Ovary (tissue), 9 donors: ENCODE results near the gene PRKCE. TPM values are rescaled to one million over a fixed set of nuclear protein-coding genes. Genes with fewer than 3 reads are reported as not detected.

ENCODE experiments used
- DNase-seq, 5 donors: peaks; one replicate each; pipeline ENCODE4 v3.0.0-alpha.2; 2019 to 2020
- H3K27ac ChIP-seq, 2 donors: fragments of 200-600 bp; one replicate each; pipeline versions ENCODE4 v1.5.1 to v1.8.0; 2019 to 2022
- H3K27me3 ChIP-seq: fragments of 200-600 bp; one replicate; pipeline ENCODE4 v1.8.0; 2022
- H3K36me3 ChIP-seq: fragments of 200-600 bp; sonication (generic); one replicate; pipeline ENCODE4 v1.5.1; 2019
- H3K4me1 ChIP-seq: one replicate; pipeline ENCODE4 v1.8.1; 2013; ENCODE audit warnings: mild to moderate bottlenecking, moderate library complexity; ENCODE audit not compliant: insufficient read depth
- H3K4me3 ChIP-seq: fragments of 200-600 bp; sonication (generic); one replicate; pipeline ENCODE4 v1.5.1; 2017
- H3K9me3 ChIP-seq, 2 donors: fragments of 200-600 bp in 1 of 2; sonication (generic) in 1 of 2; one replicate each; pipeline versions ENCODE4 v1.5.1 to v1.8.1; 2013 to 2019; ENCODE audit warnings: mild to moderate bottlenecking in 1 of 2, moderate library complexity in 1 of 2
- EP300 ChIP-seq: sonication (generic); formaldehyde crosslinking; IDR thresholded peaks from one replicate; pipeline ENCODE4 v1.6.1; 2017; ENCODE audit warnings: antibody characterized with exemption
- POLR2A ChIP-seq: fragments of 450-650 bp; IDR thresholded peaks from one replicate; pipeline ENCODE4 v1.6.1; 2017; ENCODE audit warnings: antibody characterized with exemption, mild to moderate bottlenecking, moderate library complexity
- WGBS, 3 donors: extraction: QIAGEN DNeasy Blood & Tissue Kit in 1 of 3; methylation state at CpG; one replicate each; pipeline versions ENCODE4 v1.1.5 to v1.1.7; 2013 to 2017; 5-methylcytosine and 5-hydroxymethylcytosine counted together
- intact Hi-C, 4 donors: fragments of 100-400 bp; cut with DNase I; formaldehyde crosslinking; loops; one replicate each; pipeline versions ENCODE4 v1.11.0 to v1.15.1; 2022 to 2023
- polyA plus RNA-seq, 2 donors: library from polyadenylated mRNA; stranded (reverse); fragments of 200-250 nt in 1 of 2; fragments of 350-450 nt in 1 of 2; fragmentation: Illumina TruSeq in 1 of 2; extraction: RNeasy Lipid Tissue Mini Kit (QIAGEN cat#74804) in 1 of 2; gene quantifications; one replicate each; pipeline ENCODE4 v1.2.3, GENCODE V29; 2013 to 2014
- total RNA-seq, 7 donors: library from RNA; depleted of rRNA in 2 of 7; stranded (reverse); fragments of >200 nt in 2 of 7; fragmentation: NEBNext Ultra II Directional in 3 of 7; extraction: Animal tissue kit (Norgen Biotek cat#: 25700) in 3 of 7; gene quantifications; one replicate each; pipeline versions ENCODE4 v1.1.0 to v1.2.4, GENCODE V29; 2016 to 2023
- TF ChIP-seq, protein P1 (sequence below), 3 donors: fragments of 450-650 bp in 2 of 3; fragments of 200-600 bp in 1 of 3; IDR thresholded peaks; one replicate each; pipeline versions ENCODE4 v1.5.1 to v1.8.0; 2016 to 2022; ENCODE audit warnings: antibody characterized with exemption in 3 of 3, mild to moderate bottlenecking in 1 of 3
- donor health status: DM: no; HTN: no; CAD: no; lungs with moderate emphysema.
- donor health status: DM: no; HTN: no; CAD: no.
- donor health status: Bipolar disorder and iron deficiency.
- donor health status: DM: yes; HTN: yes; CAD: no.
- donor health status: DM: no; HTN: no; CAD: no.
- donor health status: DM: yes; HTN: yes; CAD: no.

PRKCE gene
- total and polyA plus RNA-seq, 9 donors = 3.1 to 22.8 (median 12.8) TPM

DNA sequence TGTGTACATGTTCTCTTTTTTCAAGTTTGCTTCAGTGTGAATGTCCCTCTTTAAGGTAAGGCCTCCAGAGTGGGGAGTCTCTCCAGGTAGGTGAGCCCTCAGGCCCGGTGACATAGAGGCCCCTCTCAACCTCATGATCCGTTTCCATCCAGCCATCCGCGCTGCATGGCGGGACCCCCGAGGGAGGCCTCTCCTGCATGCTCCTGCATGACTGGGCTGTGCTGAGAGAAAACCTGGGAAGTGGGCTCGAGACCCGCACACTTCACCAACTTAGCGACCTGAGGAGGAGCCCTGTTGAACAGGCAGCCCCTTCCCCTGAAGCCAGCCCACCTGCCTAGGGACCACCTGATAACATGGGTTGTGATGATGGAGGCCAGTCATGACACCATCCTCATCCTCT lies 514.4 kb downstream of the PRKCE start:
- DNase-seq = no peak
- intact Hi-C loops = no loop called here
- no peak for TF ChIP-seq EP300
- TF ChIP-seq POLR2A = no peak
- TF ChIP-seq, protein P1, sequence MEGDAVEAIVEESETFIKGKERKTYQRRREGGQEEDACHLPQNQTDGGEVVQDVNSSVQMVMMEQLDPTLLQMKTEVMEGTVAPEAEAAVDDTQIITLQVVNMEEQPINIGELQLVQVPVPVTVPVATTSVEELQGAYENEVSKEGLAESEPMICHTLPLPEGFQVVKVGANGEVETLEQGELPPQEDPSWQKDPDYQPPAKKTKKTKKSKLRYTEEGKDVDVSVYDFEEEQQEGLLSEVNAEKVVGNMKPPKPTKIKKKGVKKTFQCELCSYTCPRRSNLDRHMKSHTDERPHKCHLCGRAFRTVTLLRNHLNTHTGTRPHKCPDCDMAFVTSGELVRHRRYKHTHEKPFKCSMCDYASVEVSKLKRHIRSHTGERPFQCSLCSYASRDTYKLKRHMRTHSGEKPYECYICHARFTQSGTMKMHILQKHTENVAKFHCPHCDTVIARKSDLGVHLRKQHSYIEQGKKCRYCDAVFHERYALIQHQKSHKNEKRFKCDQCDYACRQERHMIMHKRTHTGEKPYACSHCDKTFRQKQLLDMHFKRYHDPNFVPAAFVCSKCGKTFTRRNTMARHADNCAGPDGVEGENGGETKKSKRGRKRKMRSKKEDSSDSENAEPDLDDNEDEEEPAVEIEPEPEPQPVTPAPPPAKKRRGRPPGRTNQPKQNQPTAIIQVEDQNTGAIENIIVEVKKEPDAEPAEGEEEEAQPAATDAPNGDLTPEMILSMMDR (IDR thresholded peaks at IDR 0.05) = no peak
- Histone ChIP-seq H3K9me3 (no peaks in the 10 kb centered on the region), H3K36me3 (no peaks in the 10 kb centered on the region), H3K27ac (no peak overlapping the region), H3K4me3 (no peak overlapping the region), H3K4me1 (peaks cover 11% of the 10 kb centered on the region), H3K27me3 (no peaks in the 10 kb centered on the region)
- 98 to 99% (median 99%) methylated on average over 9 of the region's 9 CpGs for WGBS, 3 donors

DNA sequence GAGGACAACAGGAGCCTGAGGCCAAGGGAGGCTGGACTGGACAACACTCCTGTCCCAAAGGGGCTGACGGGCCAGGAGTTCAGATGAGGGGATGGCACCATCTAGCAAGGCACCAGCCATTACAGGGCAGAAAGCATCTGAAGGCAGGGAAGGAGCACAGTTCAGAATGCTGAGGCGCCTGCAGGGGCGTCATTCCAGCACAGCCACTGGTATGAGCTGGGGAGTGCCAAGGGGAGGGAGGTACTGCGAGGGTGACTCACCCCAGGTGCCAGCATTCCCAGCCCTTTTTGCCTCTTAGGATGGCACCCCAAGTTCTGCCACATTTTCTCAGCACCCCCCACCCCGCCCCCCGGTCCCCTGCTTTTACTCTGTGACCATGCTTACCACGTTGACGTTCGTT lies 515.9 kb downstream of the PRKCE start:
- H3K4me3 ChIP-seq = no peak overlapping the region
- H3K9me3 ChIP-seq = no peaks in the 10 kb centered on the region
- no peak for DNase-seq
- no peaks in the 10 kb centered on the region for H3K27me3 ChIP-seq
- no peaks in the 10 kb centered on the region for H3K36me3 ChIP-seq
- peaks cover 11% of the 10 kb centered on the region for H3K4me1 ChIP-seq
- TF ChIP-seq EP300 (no peak), POLR2A (no peak)
- TF ChIP-seq, protein P1 (IDR thresholded peaks at IDR 0.05) = no peak
- 95 to 98% (median 97%) methylated on average over 9 of the region's 9 CpGs for WGBS, 3 donors
- intact Hi-C loops = no loop called here
- H3K27ac ChIP-seq = no peak overlapping the region

DNA sequence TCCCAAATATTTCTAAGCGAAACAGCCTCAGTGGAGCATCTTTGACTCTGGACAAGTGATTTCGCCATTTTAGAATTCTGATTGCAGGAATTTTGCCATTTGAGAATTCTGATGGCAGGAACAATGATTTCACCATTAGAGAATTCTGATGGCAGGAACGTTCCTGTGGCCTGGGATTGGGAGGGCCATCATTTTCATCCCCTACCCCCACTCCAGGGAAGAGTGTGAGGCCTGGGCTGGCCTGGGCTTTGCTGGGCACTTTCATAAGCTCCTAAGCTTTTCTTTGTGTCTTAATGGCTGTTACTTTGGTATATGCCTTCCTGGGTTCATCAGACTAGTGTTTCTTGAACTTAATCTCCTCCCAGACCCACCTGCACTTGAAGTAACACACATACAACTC lies 516.4 kb downstream of the PRKCE start:
- 87 to 90% (median 87%) methylated on average over 3 of the region's 3 CpGs for WGBS, 3 donors
- Histone ChIP-seq H3K9me3 (no peaks in the 10 kb centered on the region), H3K4me3 (no peak overlapping the region), H3K27ac (no peak overlapping the region), H3K27me3 (no peaks in the 10 kb centered on the region), H3K4me1 (peaks cover 11% of the 10 kb centered on the region), H3K36me3 (no peaks in the 10 kb centered on the region)
- intact Hi-C loops = no loop called here
- TF ChIP-seq EP300 (no peak), POLR2A (no peak)
- TF ChIP-seq, protein P1 (IDR thresholded peaks at IDR 0.05) = no peak
- no peak for DNase-seq

DNA sequence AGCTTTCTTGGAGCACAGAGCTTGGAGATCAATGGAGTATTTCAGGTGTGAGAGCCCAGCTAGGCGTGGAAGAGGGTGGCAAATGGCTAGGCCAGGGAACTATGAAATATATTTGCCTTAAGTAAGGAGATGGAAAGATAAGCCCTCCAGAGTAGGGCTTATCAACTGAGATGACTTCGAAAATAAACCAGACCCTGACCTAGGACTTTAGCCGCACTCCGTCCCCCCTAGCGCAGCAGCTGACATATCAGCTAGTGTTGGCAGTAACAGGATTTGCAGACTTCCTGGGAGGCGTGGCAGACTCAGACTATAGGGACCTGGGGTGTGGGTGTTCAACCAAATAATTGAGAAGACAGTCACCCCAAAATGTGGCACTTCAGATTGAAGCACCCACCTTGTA lies 518.0 kb downstream of the PRKCE start:
- H3K27me3 ChIP-seq = no peaks in the 10 kb centered on the region
- no peaks in the 10 kb centered on the region for H3K36me3 ChIP-seq
- H3K9me3 ChIP-seq = no peaks in the 10 kb centered on the region
- no peak overlapping the region for H3K27ac ChIP-seq
- peaks cover 8% of the 10 kb centered on the region for H3K4me1 ChIP-seq
- TF ChIP-seq POLR2A = no peak
- TF ChIP-seq, protein P1 (IDR thresholded peaks at IDR 0.05) = no peak
- intact Hi-C loops = no loop called here
- WGBS, 3 donors = 94 to 97% (median 94%) methylated on average over 6 of the region's 6 CpGs
- no peak overlapping the region for H3K4me3 ChIP-seq
- no peak for DNase-seq

DNA sequence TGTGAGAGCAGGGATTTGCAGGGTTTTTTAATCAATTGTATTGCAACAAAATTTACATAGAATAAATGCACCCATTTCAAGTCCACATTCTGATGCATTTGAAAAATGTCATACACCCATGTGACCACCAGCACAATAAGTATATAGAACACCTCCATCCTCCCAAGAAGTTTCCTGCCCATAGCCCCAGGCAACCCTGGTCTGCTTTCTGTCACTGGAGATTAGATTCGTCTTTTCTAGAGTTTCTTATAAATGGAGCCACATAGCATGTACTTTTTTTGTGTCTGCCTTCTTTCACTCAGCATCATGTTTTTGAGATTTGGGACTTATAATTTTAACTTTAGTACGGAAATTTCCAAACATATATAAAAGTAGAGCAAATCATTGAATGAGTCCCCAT lies 518.6 kb downstream of the PRKCE start:
- H3K4me1 ChIP-seq = peaks cover 4% of the 10 kb centered on the region
- 46 to 47% (median 46%) methylated on average over 2 of the region's 2 CpGs for WGBS, 3 donors

More for the DNA sequence above, 518.6 kb downstream of the PRKCE start:
- no peak for DNase-seq
- intact Hi-C loops = no loop called here
- H3K9me3 ChIP-seq = no peaks in the 10 kb centered on the region
- H3K27me3 ChIP-seq = no peaks in the 10 kb centered on the region
- no peak for TF ChIP-seq EP300
- TF ChIP-seq, protein P1 (IDR thresholded peaks at IDR 0.05) = no peak
- no peak for TF ChIP-seq POLR2A
- no peak overlapping the region for H3K4me3 ChIP-seq
- no peaks in the 10 kb centered on the region for H3K36me3 ChIP-seq
- no peak overlapping the region for H3K27ac ChIP-seq
